Subcutaneous adipose tissue (tissue), 4 donors: ENCODE results near the gene TASOR. TPM values are rescaled to one million over a fixed set of nuclear protein-coding genes. Genes with fewer than 3 reads are reported as not detected.

Experiments used
- total RNA-seq, 4 donors: library from RNA; depleted of rRNA; stranded (reverse); fragments of >200 nt; gene quantifications; one replicate each; pipeline ENCODE4 v1.1.0, GENCODE V29; 2016

TASOR gene
- total RNA-seq, 4 donors from 2014 or later: 93.6 to 111 (median 102) TPM

Other genes with a start within 250 kb of the TASOR start
- 1 to 10 TPM in 1 of 4 donors, not detected in 3; 1.1 TPM for gene ERC2, start 214.8 kb downstream of the TASOR start, total RNA-seq
- 10 to 100 TPM; 28.6 to 59.2 (median 32.7) TPM for gene CCDC66, start 126.1 kb downstream of the TASOR start, total RNA-seq
- 10 to 100 TPM; 11.3 to 28.0 (median 19.0) TPM for gene ARHGEF3, start 118.7 kb upstream of the TASOR start, total RNA-seq